ENCODE measurements around the gene NFAM1. TPM values are rescaled to one million over a fixed set of nuclear protein-coding genes. Genes with fewer than 3 reads are reported as not detected.

The NFAM1 gene
- total RNA-seq, 6 experiments from 2014 or later, result 2.1 to 6.6 (median 2.4) TPM

DNA sequence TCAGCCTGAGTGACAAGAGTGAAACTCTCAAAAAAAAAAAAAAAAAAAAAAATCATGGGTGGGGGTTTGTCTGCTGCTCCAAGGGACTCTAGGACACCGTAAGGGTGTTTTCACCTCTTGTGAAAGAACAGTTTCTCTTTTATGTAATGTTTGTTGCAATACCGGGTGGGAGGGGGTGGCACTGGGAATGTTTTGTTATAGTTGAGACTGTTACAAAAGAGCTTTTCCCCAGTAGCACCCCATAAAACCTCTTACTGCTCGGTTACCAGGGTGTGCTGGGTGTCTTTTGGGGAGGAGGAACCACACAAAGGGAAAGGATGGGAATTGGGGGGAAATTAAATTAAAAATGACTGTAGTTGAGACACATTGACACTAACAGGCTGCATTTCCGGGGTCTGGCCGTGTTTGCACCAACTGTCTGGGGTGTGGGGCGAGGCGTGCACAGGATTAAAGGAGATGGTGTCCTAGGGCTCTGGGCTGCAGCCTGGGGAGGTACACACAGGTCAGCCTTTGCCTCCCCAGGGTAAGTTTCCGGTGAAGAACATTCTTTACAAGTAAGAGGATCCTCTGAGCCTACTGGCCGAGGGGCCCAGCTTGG, 1.6 kb downstream of the NFAM1 start:
- TF ChIP-seq POLR2A (IDR thresholded peaks at IDR 0.05), result peak; percentile 24
- no peak for TF ChIP-seq CTCF (IDR thresholded peaks at IDR 0.05)
- DNase-seq (no peak), ATAC-seq (peak in 2 of 4 donors; percentile 8 to 11)
- Histone ChIP-seq H3K4me1 (no peaks in the 10 kb centered on the region), H3K27me3 (no peaks in the 10 kb centered on the region), H3K36me3 (no peaks in the 10 kb centered on the region), H3K4me3 (peak overlapping the region in 1 of 3 donors; percentile 32), H3K9me3 (no peaks in the 10 kb centered on the region), H3K27ac (peak overlapping the region in 2 of 3 donors; percentile 38 to 68)
- intact Hi-C loops (cut with DNase I), result loop anchor here in 1 of 2 donors (5.0 to 10.0 kb wide), 2 partner anchors 263 to 466 kb away; partner anchors contain the start of gene SEPTIN3
- 33% methylated on average over 6 of the region's 9 CpGs for WGBS (ENCODE audit: insufficient coverage, low coverage, low lambda C conversion rate, missing lambda C conversion rate)

DNA sequence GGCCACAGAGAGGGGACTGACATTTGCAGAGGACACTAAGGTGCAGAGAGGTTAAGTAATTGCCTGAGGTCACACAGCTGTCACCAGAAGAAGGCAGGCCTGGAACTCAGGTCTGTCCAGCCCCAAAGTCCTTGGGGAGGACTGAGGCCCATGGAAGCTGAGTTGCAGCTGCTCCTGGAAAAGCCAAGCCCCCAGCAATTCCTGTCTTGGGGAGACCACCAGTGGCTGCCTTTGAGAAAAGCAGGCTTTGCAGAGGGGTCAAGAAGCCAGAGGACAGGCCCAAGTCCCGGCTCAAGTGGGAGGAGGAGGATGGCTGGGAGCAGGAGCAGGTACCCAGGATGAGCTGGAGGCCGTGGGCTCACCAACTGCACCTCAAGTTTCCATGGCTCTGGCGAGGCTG, 3.4 kb downstream of the NFAM1 start:
- no peaks in the 10 kb centered on the region for H3K4me1 ChIP-seq
- H3K9me3 ChIP-seq, result no peaks in the 10 kb centered on the region
- TF ChIP-seq POLR2A (IDR thresholded peaks at IDR 0.05) (no peak), CTCF (IDR thresholded peaks at IDR 0.05) (no peak)
- intact Hi-C loops (cut with DNase I), result no loop called here
- ATAC-seq (no peak), DNase-seq (no peak)
- H3K27ac ChIP-seq, result no peak overlapping the region
- no peaks in the 10 kb centered on the region for H3K36me3 ChIP-seq
- WGBS (ENCODE audit: insufficient coverage, low coverage, low lambda C conversion rate, missing lambda C conversion rate), result no CpG with 5 or more reads among the region's 3 CpGs
- no peak overlapping the region for H3K4me3 ChIP-seq
- no peaks in the 10 kb centered on the region for H3K27me3 ChIP-seq

GRCh38 chr22:42428025-42428424, 4.2 kb downstream of the NFAM1 start:
- no peaks in the 10 kb centered on the region for H3K27me3 ChIP-seq
- TF ChIP-seq CTCF (IDR thresholded peaks at IDR 0.05), result no peak
- no peak for TF ChIP-seq POLR2A (IDR thresholded peaks at IDR 0.05)
- DNase-seq (no peak), ATAC-seq (no peak)
- intact Hi-C loops (cut with DNase I), result no loop called here
- H3K36me3 ChIP-seq, result no peaks in the 10 kb centered on the region
- H3K9me3 ChIP-seq, result no peaks in the 10 kb centered on the region
- WGBS (ENCODE audit: insufficient coverage, low coverage, low lambda C conversion rate, missing lambda C conversion rate), result 78% methylated on average over 9 of the region's 14 CpGs
- H3K27ac ChIP-seq, result no peak overlapping the region
- H3K4me1 ChIP-seq, result no peaks in the 10 kb centered on the region
- no peak overlapping the region for H3K4me3 ChIP-seq

- Histone ChIP-seq H3K27me3 (no peaks in the 10 kb centered on the region), H3K9me3 (no peaks in the 10 kb centered on the region), H3K4me1 (no peaks in the 10 kb centered on the region), H3K4me3 (no peak overlapping the region), H3K36me3 (no peaks in the 10 kb centered on the region), H3K27ac (no peak overlapping the region)
- WGBS (ENCODE audit: insufficient coverage, low coverage, low lambda C conversion rate, missing lambda C conversion rate), result 48% methylated on average over 8 of the region's 9 CpGs
- TF ChIP-seq POLR2A (IDR thresholded peaks at IDR 0.05) (no peak), CTCF (IDR thresholded peaks at IDR 0.05) (no peak)
- intact Hi-C loops (cut with DNase I), result no loop called here
- no peak for ATAC-seq
- no peak for DNase-seq
Measured at GRCh38 chr22:42427167-42427566, 5.0 kb downstream of the NFAM1 start.

Measured in right lobe of liver (tissue), 6 donors.